Caco-2 (cell line): ENCODE measurements around the gene RAB3IL1. TPM values are rescaled to one million over a fixed set of nuclear protein-coding genes. Genes with fewer than 3 reads are reported as not detected.

ENCODE experiments used
- BruUV-seq: library from RNA; stranded (reverse); fragments of 400-500 nt; replicated peaks from 2 replicates; lab custom pipeline; 2021; lab: Mats Ljungman, UMichigan
- CTCF ChIA-PET: fragments of 300-600 bp; sonication (Branson Sonifier 250); formaldehyde crosslinking; loops from one replicate; lab custom pipeline; 2022; ENCODE audit warnings: antibody characterized with exemption; lab: Charles Lee
- POLR2A ChIA-PET: fragments of 300-600 bp; sonication (Branson Sonifier 250); formaldehyde crosslinking; loops from one replicate; lab custom pipeline; 2022; ENCODE audit warnings: antibody characterized with exemption; lab: Charles Lee
- DNase-seq, 2 experiments: peaks; one replicate each; pipeline versions ENCODE4 v3.0.0 to v3.0.0-alpha.2; 2020 to 2022
- H3K27me3 ChIP-seq: replicated peaks from 2 replicates; pipeline ENCODE4 v1.6.0; 2011; ENCODE audit warnings: low read length; ENCODE audit not compliant: control insufficient read depth, insufficient read depth
- H3K36me3 ChIP-seq: 2 replicates; pipeline ENCODE4 v1.5.1; 2011; ENCODE audit warnings: low read length; ENCODE audit not compliant: control insufficient read depth, insufficient read depth
- H3K4me1 ChIP-seq: fragments of 250-450 bp; sonication (Bioruptor Pico); 2 replicates; pipeline ENCODE4 v1.5.1; 2020; ENCODE audit warnings: mild to moderate bottlenecking
- H3K4me3 ChIP-seq: 2 replicates; pipeline ENCODE4 v1.5.1; 2011; ENCODE audit warnings: low read depth, mild to moderate bottlenecking, control low read depth, low read length
- H3K9me3 ChIP-seq: fragments of 250-450 bp; sonication (Bioruptor Pico); 2 replicates; pipeline ENCODE4 v1.5.1; 2020; ENCODE audit warnings: mild to moderate bottlenecking, moderate library complexity
- H3K27ac Mint-ChIP-seq: one replicate; pipeline ENCODE4 v1.8.0; 2022; ENCODE audit warnings: mixed read lengths; ENCODE audit not compliant: unreplicated experiment
- H3K27me3 Mint-ChIP-seq: one replicate; pipeline ENCODE4 v1.8.0; 2022; ENCODE audit warnings: mixed read lengths; ENCODE audit not compliant: insufficient read depth, unreplicated experiment
- H3K36me3 Mint-ChIP-seq: one replicate; pipeline ENCODE4 v1.8.0; 2022; ENCODE audit warnings: mild to moderate bottlenecking, mixed read lengths; ENCODE audit not compliant: insufficient read depth, unreplicated experiment
- H3K4me1 Mint-ChIP-seq: one replicate; pipeline ENCODE4 v1.8.0; 2022; ENCODE audit warnings: low read depth, mixed read lengths; ENCODE audit not compliant: unreplicated experiment
- H3K4me3 Mint-ChIP-seq: one replicate; pipeline ENCODE4 v1.8.0; 2022; ENCODE audit warnings: mild to moderate bottlenecking, moderate library complexity, mixed read lengths; ENCODE audit not compliant: unreplicated experiment
- H3K9me3 Mint-ChIP-seq: one replicate; pipeline ENCODE4 v1.8.0; 2022; ENCODE audit warnings: mixed read lengths; ENCODE audit not compliant: unreplicated experiment
- CTCF ChIP-seq, 2 experiments: fragments of 200-600 bp in 1 of 2; IDR thresholded peaks; 1 replicate in 1 of 2; 2 replicates in 1 of 2; pipeline versions ENCODE4 v1.5.1 to v1.8.0; 2011 to 2022; ENCODE audit warnings: antibody characterized with exemption in 1 of 2, control low read depth in 1 of 2, inconsistent platforms in 1 of 2, low read depth in 1 of 2, low read length in 1 of 2, mild to moderate bottlenecking in 1 of 2, moderate library complexity in 1 of 2; ENCODE audit not compliant: insufficient read depth in 1 of 2, severe bottlenecking in 1 of 2, unreplicated experiment in 1 of 2
- intact Hi-C: fragments of 100-400 bp; cut with micrococcal nuclease; formaldehyde crosslinking; loops from one replicate; pipeline ENCODE4 v1.10.0; 2022; ENCODE audit not compliant: unreplicated experiment
- total RNA-seq: library from RNA; stranded (reverse); gene quantifications from 2 replicates; pipeline ENCODE4 v1.2.3, GENCODE V29; 2022

The RAB3IL1 gene
- total RNA-seq, 1 experiment from 2014 or later: 10.6 TPM

GRCh38 chr11:61955422-61956135 lies 38.2 kb upstream of the RAB3IL1 start:
- peak overlapping the region; percentile 43 for H3K4me3 ChIP-seq
- 0 out of 2 replicates have a peak, but pooled peaks cover 8% of the 10 kb centered on the region for H3K4me1 ChIP-seq
- no peaks in the 10 kb centered on the region for H3K27me3 ChIP-seq
- BruUV-seq: no TSS peak
- Mint-ChIP-seq H3K9me3 (no peaks in the 10 kb centered on the region), H3K36me3 (peaks cover 16% of the 10 kb centered on the region), H3K27ac (peak overlapping the region; percentile 66), H3K4me1 (no peaks in the 10 kb centered on the region), H3K4me3 (peak overlapping the region; percentile 71), H3K27me3 (no peaks in the 10 kb centered on the region)
- intact Hi-C loops: loop anchor here (1.0 to 2.0 kb wide), 2 partner anchors 99 to 127 kb away; no protein-coding TSS in a partner anchor
- no peak for TF ChIP-seq CTCF (IDR thresholded peaks at IDR 0.05; ENCODE audit: insufficient read depth in 1 of 2, low read depth in 1 of 2, low read length in 1 of 2, severe bottlenecking in 1 of 2, unreplicated experiment in 1 of 2)
- H3K9me3 ChIP-seq: no peaks in the 10 kb centered on the region
- no peaks in the 10 kb centered on the region for H3K36me3 ChIP-seq
- DNase-seq: no peak
- CTCF ChIA-PET: interaction anchor here (0.6 to 1.6 kb wide), 14 partner anchors 12 to 208 kb away, joined by 3 to 15 read pairs (median 4); partner anchors contain the start of genes FTH1 and RAB3IL1
- POLR2A ChIA-PET: interaction anchor here (0.8 to 1.9 kb wide), 2 partner anchors 13 to 163 kb away, joined by 4 to 21 read pairs; partner anchors contain the start of genes FEN1, FTH1 and TMEM258

DNA sequence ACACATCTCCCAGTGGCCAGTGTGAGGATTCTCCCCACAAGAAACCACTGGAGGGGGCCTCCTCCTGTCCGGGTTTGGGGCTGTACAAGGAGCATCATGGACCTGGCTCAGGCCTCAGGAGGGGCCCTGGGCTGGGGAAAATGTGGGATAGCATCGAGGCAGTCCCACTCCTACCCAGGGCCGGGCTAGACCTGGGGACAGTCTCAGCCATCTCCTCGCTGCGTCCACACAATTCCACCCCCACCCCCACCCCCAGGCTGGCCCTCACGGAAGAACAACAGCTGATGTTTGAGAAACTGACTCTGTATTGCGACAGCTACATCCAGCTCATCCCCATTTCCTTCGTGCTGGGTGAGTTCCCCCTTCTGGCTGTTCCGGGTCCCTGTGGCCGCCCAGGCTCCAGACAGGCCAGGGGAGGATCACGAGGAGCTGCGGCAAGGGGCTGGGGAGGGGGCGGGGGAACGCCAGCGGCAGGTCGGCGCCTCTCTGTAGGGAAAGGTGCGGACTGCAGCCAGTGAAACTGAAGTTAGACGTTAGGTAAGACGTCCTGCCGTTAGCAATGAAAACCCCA lies 37.6 kb upstream of the RAB3IL1 start:
- H3K4me1 ChIP-seq: peaks cover 11% of the 10 kb centered on the region
- Mint-ChIP-seq H3K36me3 (peaks cover 16% of the 10 kb centered on the region), H3K9me3 (no peaks in the 10 kb centered on the region), H3K27me3 (no peaks in the 10 kb centered on the region), H3K4me3 (peak overlapping the region; percentile 71), H3K4me1 (no peaks in the 10 kb centered on the region), H3K27ac (peak overlapping the region; percentile 66)
- intact Hi-C loops: loop anchor here (1.0 to 2.0 kb wide), 2 partner anchors 99 to 128 kb away; no protein-coding TSS in a partner anchor
- BruUV-seq: TSS peak; percentile 30
- no peaks in the 10 kb centered on the region for H3K36me3 ChIP-seq
- no peaks in the 10 kb centered on the region for H3K9me3 ChIP-seq
- peak in 1 of 2 experiments; percentile 37 for TF ChIP-seq CTCF (IDR thresholded peaks at IDR 0.05; ENCODE audit: insufficient read depth in 1 of 2, low read depth in 1 of 2, low read length in 1 of 2, severe bottlenecking in 1 of 2, unreplicated experiment in 1 of 2)
- DNase-seq: peak; percentile 67 to 79
- peak overlapping the region; percentile 43 for H3K4me3 ChIP-seq
- CTCF ChIA-PET: interaction anchor here (0.6 to 1.6 kb wide), 16 partner anchors 12 to 421 kb away, joined by 3 to 15 read pairs (median 4); partner anchors contain the start of genes FTH1 and RAB3IL1
- H3K27me3 ChIP-seq: no peaks in the 10 kb centered on the region
- POLR2A ChIA-PET: interaction anchor here (0.7 to 1.9 kb wide), 3 partner anchors 13 to 162 kb away, joined by 4 to 21 read pairs (median 8); partner anchors contain the start of genes FEN1, FTH1 and TMEM258
